ENCODE data around the gene ZNF70.

DNA sequence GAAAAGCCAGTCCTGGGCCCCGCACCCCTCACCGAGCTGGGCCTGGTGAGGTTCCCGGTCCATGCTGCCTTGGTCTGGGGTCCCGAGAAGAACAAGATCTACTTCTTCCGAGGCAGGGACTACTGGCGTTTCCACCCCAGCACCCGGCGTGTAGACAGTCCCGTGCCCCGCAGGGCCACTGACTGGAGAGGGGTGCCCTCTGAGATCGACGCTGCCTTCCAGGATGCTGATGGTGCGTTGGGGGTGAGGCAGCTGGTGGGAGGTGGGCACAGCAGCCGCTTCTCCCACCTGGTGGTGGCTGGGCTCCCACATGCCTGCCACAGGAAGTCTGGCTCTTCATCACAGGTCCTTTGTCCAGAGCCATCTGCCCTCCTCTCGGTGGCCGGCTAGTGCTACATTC lies 31.3 kb upstream of the ZNF70 start:
- TF ChIP-seq, protein P1, sequence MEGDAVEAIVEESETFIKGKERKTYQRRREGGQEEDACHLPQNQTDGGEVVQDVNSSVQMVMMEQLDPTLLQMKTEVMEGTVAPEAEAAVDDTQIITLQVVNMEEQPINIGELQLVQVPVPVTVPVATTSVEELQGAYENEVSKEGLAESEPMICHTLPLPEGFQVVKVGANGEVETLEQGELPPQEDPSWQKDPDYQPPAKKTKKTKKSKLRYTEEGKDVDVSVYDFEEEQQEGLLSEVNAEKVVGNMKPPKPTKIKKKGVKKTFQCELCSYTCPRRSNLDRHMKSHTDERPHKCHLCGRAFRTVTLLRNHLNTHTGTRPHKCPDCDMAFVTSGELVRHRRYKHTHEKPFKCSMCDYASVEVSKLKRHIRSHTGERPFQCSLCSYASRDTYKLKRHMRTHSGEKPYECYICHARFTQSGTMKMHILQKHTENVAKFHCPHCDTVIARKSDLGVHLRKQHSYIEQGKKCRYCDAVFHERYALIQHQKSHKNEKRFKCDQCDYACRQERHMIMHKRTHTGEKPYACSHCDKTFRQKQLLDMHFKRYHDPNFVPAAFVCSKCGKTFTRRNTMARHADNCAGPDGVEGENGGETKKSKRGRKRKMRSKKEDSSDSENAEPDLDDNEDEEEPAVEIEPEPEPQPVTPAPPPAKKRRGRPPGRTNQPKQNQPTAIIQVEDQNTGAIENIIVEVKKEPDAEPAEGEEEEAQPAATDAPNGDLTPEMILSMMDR (IDR thresholded peaks at IDR 0.05; ENCODE audit: low read depth, low read length, poor library complexity, severe bottlenecking): no peak
- no peak for TF ChIP-seq EZH2phosphoT487 (IDR thresholded peaks at IDR 0.05; ENCODE audit: borderline replicate concordance, low read length)
